Activated gamma-delta T cell treated with Interleukin-2 at 50 U/mL for 16 hours (primary cell): Measurements from ENCODE around the gene TRIM46.

ENCODE experiments used
- DNase-seq: peaks from one replicate; pipeline ENCODE4 v3.0.0-alpha.2; 2020

TRIM46 gene

DNA sequence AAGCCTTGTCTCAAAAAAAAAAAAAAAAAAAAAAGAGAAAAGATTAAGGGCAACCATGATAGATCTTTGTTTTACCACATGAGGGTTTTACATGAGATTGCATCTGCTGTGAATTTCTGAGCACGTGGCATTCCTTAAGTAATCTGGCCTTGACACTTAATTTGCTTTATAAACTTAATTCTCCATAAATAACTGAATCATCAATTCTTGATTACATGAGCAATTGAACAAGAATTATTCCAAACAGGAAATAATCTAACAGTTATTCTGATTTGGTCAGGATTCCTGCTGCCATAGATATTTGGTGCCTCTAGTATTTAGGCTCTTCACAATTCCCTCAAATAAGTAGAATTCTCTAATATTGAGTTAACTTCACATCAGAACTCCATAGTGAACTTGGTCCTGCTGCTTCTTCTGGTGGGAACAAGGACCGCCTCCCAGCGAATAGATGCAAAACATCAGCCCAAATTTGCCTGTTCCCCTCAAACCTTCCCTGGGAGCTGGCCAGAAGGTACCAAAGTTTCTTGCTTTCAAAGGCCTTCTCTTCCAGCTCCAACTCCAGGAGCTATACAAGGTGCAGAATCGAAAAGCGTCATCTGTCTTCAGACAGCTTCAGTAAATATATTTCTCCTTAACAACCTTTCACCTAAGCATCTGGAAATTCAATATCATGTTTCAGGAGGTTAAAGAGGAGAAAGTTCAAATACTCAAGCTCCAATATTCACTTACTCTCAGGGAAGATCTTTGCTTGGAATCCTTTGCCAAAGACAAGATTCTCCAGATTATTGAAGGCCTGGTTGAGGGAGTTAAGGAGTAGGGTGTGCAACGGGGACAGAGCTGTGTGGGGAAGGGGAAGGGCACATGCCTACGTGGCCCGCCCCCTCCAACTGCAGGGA, 1.6 kb upstream of the TRIM46 start:
- DNase-seq: no peak

DNA sequence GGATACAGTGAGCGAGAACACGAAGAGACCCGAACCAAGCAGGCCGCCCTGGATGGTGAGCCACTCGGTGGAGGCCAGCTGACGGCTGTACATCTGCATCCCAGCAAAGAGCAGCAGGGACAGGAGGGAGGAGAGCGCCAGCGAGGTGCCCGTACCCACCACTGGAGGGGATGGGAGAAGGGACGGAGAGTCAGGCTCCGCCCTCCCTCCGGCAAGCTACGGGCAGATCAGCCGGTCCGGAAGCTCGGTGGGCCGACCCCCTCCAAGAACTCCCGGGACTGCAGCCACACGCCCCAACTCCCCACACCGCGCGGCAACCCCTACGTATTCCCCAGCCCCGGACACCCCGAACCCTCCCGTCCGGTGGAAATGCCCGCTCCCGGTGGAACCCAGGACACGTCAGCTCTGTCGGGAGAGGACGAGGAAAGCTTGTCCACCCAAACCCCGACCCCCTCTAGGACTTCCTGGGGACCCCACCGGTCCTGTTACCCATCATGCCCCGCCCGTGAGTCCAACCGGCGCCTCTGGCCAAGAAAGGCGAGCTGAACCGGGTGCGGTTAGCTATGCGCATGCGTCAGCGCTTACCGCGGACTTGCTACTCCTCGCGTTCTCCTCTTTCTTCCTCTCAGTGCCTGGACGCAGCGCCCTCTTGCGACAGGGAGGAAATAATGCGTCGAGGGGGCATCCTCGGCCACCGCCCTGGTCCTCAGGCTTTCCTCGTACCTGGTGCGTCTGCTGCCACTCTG, 744 bp upstream of the TRIM46 start, which contains the start of gene KRTCAP2:
Gene KRTCAP2, minus strand, starts transcription at position 573 of the 746 bp plus-strand sequence. Its CDS starts 80 bp downstream, at position 493.
- peak; percentile 94 for DNase-seq

DNA sequence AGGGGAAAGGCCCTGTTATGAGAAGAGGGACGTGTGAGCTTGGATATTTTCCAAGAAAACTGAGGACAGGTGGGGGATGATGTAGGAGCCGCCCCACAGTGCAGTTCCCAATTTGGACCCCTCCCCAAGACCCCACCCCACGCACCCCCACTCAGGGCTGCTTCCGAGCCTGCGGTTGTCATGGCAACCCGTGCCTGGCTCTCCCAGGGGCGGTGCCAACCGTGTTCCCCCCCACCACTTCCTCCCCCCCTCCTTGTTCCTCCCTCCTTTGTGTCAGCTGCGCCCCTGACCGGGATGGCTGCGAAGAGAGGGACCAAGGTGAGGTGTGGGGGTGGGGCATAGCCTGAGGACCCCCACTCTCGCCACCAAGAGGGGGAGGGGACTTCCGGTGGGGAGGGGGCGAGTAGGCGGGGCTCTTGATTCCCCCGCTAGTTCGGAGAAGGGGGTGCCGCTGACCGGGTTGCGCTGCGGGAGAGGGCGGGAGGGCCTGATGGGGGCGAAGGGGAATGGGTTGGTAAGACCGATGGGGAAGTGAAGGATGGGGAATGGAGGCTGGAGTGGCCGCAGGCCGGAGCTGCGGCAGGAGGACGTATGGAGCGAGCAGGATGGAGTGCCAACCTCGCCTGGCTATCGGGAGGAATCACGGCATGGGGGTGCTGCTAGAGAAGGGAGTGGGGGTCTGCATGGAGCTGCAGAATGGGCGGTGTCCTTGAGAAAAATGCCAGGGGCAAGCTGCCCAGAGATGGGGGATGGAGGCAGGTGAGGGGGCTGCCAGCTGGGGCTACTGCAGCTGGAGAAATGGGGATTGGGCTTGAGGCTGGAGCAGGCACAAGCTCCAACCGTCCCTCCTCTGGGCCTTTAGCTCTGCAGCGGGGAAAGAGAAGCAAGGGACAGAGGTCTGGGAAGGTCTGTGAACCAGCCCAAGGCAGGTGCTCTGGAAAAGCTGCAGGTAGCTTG, 953 bp downstream of the TRIM46 start:
- DNase-seq: peak; percentile 44

- DNase-seq: no peak
Measured at GRCh38 chr1:155175281-155175926, 1.8 kb downstream of the TRIM46 start.

- no peak for DNase-seq
Measured at GRCh38 chr1:155175927-155176371, 2.3 kb downstream of the TRIM46 start.

GRCh38 chr1:155176544-155177071, 3.0 kb downstream of the TRIM46 start:
- peak; percentile 85 for DNase-seq

DNA sequence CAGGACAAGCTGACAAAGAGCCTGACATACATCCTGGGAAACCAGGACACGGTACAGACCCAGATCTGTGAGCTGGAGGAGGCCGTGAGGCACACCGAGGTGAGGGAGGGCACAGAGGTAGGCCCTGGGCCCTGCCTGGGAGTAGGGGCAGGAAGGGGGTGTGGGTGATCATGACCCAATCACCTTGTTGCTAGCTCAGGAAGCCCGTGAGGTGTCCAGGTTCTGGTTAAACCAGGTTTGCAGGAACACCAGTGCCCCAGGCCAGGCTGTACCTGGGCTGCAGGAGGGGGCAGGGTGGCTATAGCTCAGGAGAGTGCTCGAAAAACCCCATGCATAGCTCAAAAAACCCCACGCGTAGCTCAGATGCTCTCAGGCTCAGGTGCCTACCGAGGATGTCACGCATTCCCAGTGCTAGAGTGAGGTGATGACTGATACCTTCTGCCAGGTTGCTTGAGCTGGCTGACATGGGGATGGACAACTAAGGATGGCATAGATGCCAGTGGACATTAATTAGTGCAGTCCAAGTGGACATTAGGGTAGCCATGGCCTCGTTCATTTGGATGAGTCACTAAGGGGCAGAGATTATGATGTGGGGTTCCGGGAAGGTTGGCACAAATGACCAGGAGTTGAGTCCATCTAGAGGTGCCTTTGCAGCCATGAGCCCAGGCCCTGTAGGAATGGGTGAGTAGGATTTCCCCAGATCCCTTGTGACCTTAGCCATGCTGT, 3.7 kb downstream of the TRIM46 start:
- DNase-seq: no peak

- DNase-seq: no peak
Measured at GRCh38 chr1:155177918-155178281, 4.3 kb downstream of the TRIM46 start.

DNA sequence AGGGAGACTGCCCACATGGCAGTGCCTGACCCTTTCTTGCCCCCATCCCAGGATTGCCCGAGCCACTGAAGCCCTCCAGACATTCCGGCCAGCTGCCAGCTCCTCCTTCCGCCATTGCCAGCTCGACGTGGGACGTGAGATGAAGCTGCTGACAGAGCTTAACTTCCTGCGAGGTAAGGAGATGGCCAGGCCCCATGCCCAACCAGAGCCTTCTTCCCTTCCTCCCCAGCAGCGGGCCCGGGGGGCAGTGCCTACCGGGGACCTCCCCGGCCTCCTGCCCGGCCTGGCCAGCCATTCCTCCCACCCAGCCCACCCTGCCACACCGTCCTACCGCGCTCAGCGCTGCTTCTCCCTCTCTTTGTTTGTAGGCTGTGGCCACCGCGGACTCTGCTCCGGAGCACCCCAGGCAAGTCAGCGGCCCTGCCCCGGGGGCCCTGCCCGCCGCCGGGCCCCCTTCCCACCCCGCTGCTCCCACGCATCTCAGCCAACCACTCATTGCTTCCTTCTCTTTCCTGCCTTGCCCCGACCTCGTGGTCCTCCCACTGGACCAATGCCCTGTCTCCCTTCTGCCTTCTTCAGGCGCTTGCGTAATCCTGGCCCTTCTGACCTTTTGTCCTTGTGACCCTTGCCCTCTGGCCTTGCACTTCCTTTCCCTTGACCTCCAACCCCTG, 4.9 kb downstream of the TRIM46 start:
- DNase-seq: no peak

DNA sequence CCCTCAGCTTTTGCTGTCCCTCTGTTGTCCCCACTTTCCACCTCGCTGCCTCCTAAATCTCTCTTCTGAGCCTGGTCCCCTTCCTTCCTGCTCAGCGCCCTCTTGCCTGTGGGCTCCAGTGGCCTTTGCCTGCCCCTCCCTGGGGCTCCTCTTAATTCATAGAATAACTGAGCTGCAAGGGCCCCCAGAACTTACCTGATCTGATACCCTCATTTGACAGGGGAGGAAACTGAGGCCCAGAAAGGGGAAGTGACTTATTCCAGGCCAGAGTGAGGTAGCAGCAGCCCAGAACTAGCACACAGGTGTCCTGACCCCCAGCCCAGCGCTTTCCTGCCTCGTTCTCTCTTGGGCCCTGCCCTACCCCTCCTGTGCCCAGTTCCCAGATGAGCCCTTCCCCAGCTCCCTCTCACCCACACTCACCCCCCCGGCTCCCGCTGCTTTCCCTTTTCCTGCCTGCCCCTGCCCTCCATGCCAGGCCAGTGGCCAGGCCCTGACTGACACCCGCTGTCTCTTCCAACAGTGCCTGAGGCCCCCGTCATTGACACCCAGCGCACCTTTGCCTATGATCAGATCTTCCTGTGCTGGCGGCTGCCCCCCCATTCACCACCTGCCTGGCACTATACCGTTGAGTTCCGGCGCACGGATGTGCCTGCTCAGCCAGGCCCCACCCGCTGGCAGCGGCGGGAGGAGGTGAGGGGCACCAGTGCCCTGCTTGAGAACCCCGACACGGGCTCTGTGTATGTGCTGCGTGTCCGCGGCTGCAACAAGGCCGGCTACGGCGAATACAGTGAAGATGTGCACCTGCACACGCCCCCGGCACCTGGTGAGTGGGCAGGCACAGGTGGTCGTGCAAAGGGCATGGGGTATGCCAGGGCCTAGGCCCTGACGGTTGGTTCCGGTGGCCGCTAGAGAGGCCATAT, 5.7 kb downstream of the TRIM46 start:
- no peak for DNase-seq

DNA sequence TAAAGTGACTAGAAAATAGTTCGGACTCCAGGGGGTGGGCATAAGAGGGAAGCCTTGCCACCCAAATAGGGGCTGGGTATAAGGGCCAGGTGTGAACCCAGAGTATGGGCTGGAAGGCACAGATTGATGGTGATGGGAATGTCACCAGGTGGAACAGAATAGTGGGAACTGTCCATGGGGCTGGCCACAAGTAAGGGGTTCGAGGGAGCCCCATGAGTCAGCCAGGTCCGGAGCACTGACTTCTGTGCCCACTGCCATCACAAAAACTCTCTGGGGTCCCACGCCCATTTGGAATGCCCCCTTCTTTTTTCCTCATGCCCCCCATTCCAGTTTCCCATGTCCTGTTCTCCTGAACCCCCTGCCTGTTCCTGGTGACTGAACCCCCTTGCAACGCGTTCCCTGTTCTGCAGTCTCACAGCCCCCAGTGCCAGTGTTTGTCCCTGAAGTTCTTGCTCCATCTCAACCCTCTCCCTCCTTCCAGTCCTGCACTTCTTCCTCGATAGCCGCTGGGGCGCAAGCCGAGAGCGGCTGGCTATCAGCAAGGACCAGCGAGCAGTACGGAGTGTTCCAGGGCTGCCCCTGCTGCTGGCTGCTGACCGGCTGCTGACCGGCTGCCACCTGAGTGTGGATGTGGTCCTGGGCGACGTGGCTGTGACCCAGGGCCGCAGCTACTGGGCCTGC, 7.9 kb downstream of the TRIM46 start:
- DNase-seq: no peak

DNA sequence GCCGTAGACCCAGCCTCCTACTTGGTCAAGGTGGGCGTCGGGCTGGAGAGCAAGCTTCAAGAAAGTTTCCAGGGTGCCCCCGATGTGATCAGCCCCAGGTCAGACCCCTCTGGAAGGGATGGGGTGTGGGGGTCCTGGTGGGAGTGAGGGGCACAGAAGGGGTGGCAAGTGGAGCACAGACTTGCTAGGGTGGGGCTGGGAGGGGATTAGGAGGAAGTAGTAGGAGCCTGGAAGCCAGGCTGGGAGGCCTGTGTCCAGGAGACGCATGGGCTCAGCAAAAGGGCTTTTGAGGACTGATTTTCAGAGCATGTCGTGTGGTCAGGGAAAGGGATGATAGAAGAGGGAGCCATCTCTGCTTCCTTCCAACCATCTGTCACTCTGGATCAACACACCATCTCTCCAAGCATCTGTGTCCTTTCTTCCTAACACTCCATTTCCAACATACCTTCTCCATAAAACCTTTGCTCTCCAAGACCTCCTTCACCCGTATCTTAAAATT, 8.5 kb downstream of the TRIM46 start:
- no peak for DNase-seq

- no peak for DNase-seq
Measured at GRCh38 chr1:155183775-155184221, 10.1 kb downstream of the TRIM46 start.

DNA sequence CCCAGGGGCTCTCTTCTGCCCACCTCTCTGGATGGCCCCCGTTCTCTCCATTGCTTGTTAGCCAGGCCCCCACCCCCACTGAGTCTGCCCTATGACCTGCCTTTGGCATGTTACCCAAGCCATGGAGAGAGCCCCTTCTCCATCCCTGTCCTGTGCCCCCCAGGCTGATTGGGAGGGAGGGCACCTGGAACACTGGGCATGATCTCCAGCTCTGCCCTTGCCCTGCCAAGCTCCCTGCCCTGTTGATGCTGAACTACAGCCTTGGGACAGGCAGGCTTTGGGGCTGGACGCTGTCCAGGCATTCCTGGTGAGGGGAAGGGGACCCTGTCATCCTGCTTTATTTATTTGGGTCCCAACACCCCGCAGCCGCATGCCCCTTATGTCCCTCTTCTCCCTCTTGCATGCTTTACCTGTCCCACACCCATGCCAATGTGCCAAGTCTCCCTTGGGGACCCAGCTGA, 10.7 kb downstream of the TRIM46 start:
- DNase-seq: no peak

DNA sequence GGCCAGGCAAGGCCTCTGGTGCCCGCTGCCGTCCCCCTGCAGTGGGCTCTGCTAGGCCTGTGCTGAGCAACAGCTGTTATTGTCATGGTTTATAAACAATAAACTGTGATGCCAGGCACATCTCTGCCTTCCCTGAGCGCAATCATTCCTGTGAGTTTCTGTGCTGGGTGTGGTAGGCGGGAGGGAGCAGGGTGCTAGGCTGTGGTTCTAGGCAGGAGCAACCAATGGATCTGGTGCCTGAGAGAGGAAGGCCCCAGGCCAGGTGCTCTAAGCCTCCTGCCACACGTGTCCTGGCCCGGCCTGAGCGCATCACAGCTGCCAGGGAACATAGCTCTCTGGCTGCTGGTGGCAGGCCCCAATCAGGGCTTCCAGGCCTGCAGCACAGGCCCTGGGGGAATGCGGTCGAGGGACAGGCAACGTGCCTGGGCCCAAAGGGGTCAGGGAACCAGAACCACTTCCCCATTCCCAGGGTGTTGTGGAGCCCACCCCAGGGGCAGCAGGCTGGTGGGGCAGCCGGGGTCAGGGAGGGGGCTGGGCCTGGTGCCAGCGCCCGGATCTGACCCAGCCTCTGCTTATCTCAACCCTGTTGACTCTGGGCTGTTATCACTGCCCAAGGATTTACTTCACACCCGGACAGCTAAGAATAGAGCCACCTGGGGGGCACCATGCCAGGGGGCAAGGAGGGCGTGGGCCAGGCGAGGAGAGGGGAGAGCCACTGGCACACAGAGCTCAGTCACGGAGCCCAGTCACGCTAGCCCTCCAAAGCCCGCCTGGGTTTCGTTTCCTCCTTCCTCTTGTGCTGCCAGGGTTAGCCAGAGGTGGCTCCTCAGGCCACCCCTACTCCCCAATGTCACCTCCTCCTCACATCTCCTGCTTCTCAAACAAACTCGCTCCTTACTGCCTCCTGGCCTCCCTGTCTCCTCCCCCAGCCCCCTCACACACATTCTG, 11.5 kb downstream of the TRIM46 start:
- no peak for DNase-seq

DNA sequence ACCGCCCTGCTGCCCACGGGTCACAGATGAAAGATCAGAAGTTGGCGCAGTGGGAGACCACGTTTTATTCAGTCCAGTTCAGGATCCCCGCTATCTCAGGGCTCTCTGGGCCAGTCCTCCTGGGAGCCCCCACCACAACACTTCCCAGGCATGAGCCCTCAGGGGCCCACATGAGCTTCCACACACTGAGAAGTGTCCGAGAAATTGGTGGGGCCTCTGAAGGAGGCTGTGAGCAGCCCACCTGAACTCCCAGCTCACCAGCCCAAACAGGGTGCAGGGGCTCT, 12.1 kb downstream of the TRIM46 start:
- no peak for DNase-seq

GRCh38 chr1:155186067-155186793, 12.6 kb downstream of the TRIM46 start:
- DNase-seq: no peak
